NT2/D1 (cell line): ENCODE results near the gene FBXW7.
A peak's percentile ranks its signal among the peaks of the same experiment; 100 is the strongest.

Source experiments
- DNase-seq: peaks from one replicate; pipeline ENCODE4 v3.0.0-alpha.2; 2011; ENCODE audit warnings: low read depth, low spot score
- H3K27me3 ChIP-seq: 2 replicates; pipeline ENCODE4 v1.6.0; 2011; ENCODE audit warnings: mild to moderate bottlenecking; ENCODE audit not compliant: insufficient read length, insufficient read depth
- H3K36me3 ChIP-seq: 2 replicates; pipeline ENCODE4 v1.6.1; 2011; ENCODE audit warnings: mild to moderate bottlenecking, low read length, mixed read lengths; ENCODE audit not compliant: insufficient read depth, insufficient read length
- H3K4me1 ChIP-seq: 2 replicates; pipeline ENCODE4 v1.5.1; 2011; ENCODE audit not compliant: insufficient read depth, insufficient read length
- H3K4me3 ChIP-seq: 2 replicates; pipeline ENCODE4 v1.5.1; 2011; ENCODE audit warnings: low read depth; ENCODE audit not compliant: insufficient read length
- H3K9ac ChIP-seq: 2 replicates; pipeline ENCODE4 v1.6.0; 2011; ENCODE audit warnings: low read depth; ENCODE audit not compliant: insufficient read length
- H3K9me3 ChIP-seq: 2 replicates; pipeline ENCODE4 v1.5.1; 2011; ENCODE audit warnings: mild to moderate bottlenecking, low read length; ENCODE audit not compliant: insufficient read depth
- SUZ12 ChIP-seq: IDR thresholded peaks from 2 replicates; pipeline ENCODE4 v1.6.1; 2011; ENCODE audit not compliant: insufficient read length, insufficient read depth; ENCODE audit errors: extremely low read depth
- YY1 ChIP-seq: IDR thresholded peaks from 2 replicates; pipeline ENCODE4 v1.6.1; 2011; ENCODE audit not compliant: insufficient read length, insufficient read depth
- ZNF274 ChIP-seq: IDR thresholded peaks from 2 replicates; pipeline ENCODE4 v1.6.1; 2011; ENCODE audit warnings: mild to moderate bottlenecking, low read depth, low read length

Gene FBXW7

GRCh38 chr4:152500800-152501434 lies 35.0 kb downstream of the FBXW7 start:
- TF ChIP-seq YY1: no peak
- no peak for TF ChIP-seq ZNF274
- TF ChIP-seq SUZ12: no peak
- H3K36me3 ChIP-seq: no peaks in the 10 kb centered on the region
- no peak overlapping the region for H3K9ac ChIP-seq
- no peaks in the 10 kb centered on the region for H3K27me3 ChIP-seq
- DNase-seq: peak; percentile 85
- H3K9me3 ChIP-seq: no peaks in the 10 kb centered on the region
- H3K4me1 ChIP-seq: no peaks in the 10 kb centered on the region
- H3K4me3 ChIP-seq: no peak overlapping the region

GRCh38 chr4:152500275-152500674 lies 35.6 kb downstream of the FBXW7 start:
- H3K9me3 ChIP-seq: no peaks in the 10 kb centered on the region
- no peak for DNase-seq
- TF ChIP-seq ZNF274 (no peak), YY1 (no peak), SUZ12 (no peak)
- H3K4me1 ChIP-seq: no peaks in the 10 kb centered on the region
- H3K27me3 ChIP-seq: no peaks in the 10 kb centered on the region
- no peaks in the 10 kb centered on the region for H3K36me3 ChIP-seq
- no peak overlapping the region for H3K9ac ChIP-seq
- H3K4me3 ChIP-seq: no peak overlapping the region

GRCh38 chr4:152499344-152499743 lies 36.5 kb downstream of the FBXW7 start:
- Histone ChIP-seq H3K36me3 (no peaks in the 10 kb centered on the region), H3K4me3 (no peak overlapping the region), H3K27me3 (no peaks in the 10 kb centered on the region), H3K9me3 (no peaks in the 10 kb centered on the region), H3K9ac (no peak overlapping the region), H3K4me1 (no peaks in the 10 kb centered on the region)
- no peak for DNase-seq
- TF ChIP-seq YY1 (no peak), ZNF274 (no peak), SUZ12 (no peak)

- Histone ChIP-seq H3K4me1 (no peaks in the 10 kb centered on the region), H3K9ac (no peak overlapping the region), H3K27me3 (no peaks in the 10 kb centered on the region), H3K4me3 (no peak overlapping the region), H3K9me3 (no peaks in the 10 kb centered on the region), H3K36me3 (no peaks in the 10 kb centered on the region)
- DNase-seq: no peak
- no peak for TF ChIP-seq SUZ12
- no peak for TF ChIP-seq ZNF274
- TF ChIP-seq YY1: no peak
These were observed 41.9 kb downstream of the FBXW7 start for GRCh38 chr4:152494020-152494419.

- TF ChIP-seq ZNF274 (no peak), SUZ12 (no peak), YY1 (no peak)
- no peak overlapping the region for H3K4me3 ChIP-seq
- H3K27me3 ChIP-seq: no peaks in the 10 kb centered on the region
- no peaks in the 10 kb centered on the region for H3K36me3 ChIP-seq
- H3K9me3 ChIP-seq: no peaks in the 10 kb centered on the region
- no peak for DNase-seq
- H3K4me1 ChIP-seq: no peaks in the 10 kb centered on the region
- H3K9ac ChIP-seq: no peak overlapping the region
These were observed 47.6 kb downstream of the FBXW7 start for GRCh38 chr4:152488246-152488645.

- Histone ChIP-seq H3K4me3 (no peak overlapping the region), H3K4me1 (no peaks in the 10 kb centered on the region), H3K27me3 (no peaks in the 10 kb centered on the region), H3K9me3 (no peaks in the 10 kb centered on the region; the same call in 1 of the 2 replicates), H3K9ac (no peak overlapping the region), H3K36me3 (no peaks in the 10 kb centered on the region)
- no peak for DNase-seq
- TF ChIP-seq YY1 (no peak), ZNF274 (no peak), SUZ12 (no peak)
These were observed 49.2 kb downstream of the FBXW7 start for GRCh38 chr4:152486429-152487389.

- DNase-seq: no peak
- no peaks in the 10 kb centered on the region for H3K27me3 ChIP-seq
- H3K9me3 ChIP-seq: no peaks in the 10 kb centered on the region; the same call in 1 of the 2 replicates
- no peak overlapping the region for H3K4me3 ChIP-seq
- TF ChIP-seq ZNF274: no peak
- TF ChIP-seq SUZ12: no peak
- TF ChIP-seq YY1: no peak
- no peaks in the 10 kb centered on the region for H3K36me3 ChIP-seq
- H3K4me1 ChIP-seq: no peaks in the 10 kb centered on the region
- H3K9ac ChIP-seq: no peak overlapping the region
These were observed 50.1 kb downstream of the FBXW7 start for GRCh38 chr4:152485726-152486276.
